AG08396 (cell line): Measurements from ENCODE around the gene KRT71.
A peak's percentile ranks its signal among the peaks of the same experiment; 100 is the strongest.

Experiments
- DNase-seq: peaks from one replicate; pipeline ENCODE4 v3.0.0; 2012; ENCODE audit warnings: low spot score, mixed read lengths

The KRT71 gene

DNA sequence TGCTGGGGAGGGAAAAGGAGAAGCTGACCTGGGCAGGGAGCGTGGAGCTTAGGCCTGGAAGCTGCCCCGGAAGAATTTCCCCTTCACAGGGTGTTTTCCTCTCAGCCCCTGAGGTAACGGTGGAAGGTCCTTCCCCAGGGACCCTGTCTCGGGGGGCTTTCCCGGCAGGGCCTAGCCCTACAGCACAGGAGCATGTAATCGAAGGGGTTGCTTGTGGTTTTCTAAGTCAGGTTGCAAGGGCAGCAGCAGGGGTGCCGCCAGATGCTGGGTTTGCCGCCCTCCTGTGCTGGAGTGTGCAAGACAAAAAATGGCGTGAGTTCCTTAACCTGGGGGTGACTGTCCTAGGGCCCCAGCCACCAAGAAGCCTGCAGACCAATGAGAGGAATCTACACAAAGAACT lies 22.3 kb upstream of the KRT71 start:
- no peak for DNase-seq

- DNase-seq: no peak
These were observed 20.8 kb upstream of the KRT71 start, which contains the start of gene KRT74 for GRCh38 chr12:52573743-52574142. TSS of gene KRT74 (minus strand) at chr12:52573843. CDS start at chr12:52573777, 66 bp downstream.

DNA sequence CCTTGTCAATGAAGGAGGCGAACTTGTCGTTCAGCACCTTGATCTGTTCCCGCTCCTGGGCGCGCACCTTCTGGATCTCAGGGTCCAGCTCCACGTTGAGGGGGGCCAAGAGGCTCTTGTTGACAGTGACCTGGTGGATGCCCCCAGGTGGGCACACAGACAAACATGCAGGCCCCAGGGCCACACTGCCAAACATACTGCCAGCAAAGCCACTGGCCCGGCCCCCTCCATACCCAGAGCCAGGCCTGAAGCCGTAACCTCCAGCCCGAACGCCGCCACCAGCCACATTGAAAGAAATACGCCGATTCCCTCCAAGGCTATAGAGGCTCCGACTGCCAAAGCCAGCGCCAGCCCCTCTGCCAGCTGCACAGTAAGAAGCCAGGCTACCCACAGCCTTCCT lies 20.4 kb upstream of the KRT71 start:
- no peak for DNase-seq

GRCh38 chr12:52570511-52570910 lies 17.6 kb upstream of the KRT71 start:
- no peak for DNase-seq

DNA sequence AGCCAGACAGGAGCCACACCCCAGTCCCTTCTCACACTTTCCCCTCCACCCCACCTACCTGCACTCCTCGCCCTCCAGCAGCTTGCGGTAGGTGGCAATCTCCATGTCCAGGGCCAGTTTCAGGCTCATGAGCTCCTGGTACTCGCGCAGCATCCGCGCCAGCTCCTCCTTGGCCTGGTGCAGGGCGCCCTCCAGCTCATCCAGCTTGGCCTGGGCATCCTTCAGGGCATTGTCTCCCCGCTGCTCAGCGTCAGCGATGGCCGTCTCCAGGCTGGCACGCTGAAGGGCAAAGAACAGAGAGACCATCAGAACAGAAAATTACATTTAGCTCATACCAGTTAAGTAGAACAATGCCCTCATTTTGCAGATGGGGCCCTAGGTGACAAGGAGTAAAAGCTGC lies 15.2 kb upstream of the KRT71 start:
- no peak for DNase-seq

DNA sequence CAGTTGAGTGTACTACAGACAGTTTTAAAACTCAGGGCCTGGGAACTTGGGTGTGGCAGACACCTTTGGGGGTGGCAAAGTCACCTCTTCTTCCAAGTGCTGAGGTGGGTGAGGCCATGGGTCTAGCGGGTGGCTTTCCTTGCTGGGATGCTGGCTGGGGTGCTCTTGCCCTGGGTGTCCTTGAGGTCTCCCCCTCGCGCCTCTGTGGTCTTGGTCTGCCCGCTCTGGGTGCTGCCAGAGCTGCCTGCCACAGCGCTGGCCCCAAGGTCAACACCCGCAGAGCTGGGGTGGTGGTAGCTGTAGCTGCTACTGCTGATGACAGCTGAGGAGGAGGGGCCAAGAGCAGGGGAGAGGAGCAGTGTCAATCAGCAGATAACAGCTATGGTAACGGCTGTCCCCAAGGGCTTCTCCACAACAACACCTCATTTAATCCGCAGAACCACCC lies 13.9 kb upstream of the KRT71 start:
- no peak for DNase-seq

DNA sequence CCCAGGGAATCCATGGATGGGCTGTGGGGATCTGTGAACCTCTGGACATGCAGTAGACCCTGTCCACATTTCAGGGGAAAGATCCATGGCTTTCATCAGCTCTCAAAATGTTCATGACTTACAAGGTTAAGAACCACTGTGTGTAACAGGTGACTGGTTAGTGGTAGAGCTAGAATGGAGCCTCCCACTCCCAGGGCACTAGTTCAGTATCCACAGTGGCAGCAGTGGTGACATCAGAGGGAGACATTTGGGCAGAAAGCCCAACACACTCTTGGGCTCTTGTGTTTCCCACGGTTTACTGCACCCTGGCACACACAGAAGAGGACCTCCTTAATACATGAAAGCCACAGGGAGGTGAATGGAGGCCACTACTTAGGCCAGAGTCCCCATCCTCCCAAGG lies 11.6 kb upstream of the KRT71 start:
- DNase-seq: no peak

DNA sequence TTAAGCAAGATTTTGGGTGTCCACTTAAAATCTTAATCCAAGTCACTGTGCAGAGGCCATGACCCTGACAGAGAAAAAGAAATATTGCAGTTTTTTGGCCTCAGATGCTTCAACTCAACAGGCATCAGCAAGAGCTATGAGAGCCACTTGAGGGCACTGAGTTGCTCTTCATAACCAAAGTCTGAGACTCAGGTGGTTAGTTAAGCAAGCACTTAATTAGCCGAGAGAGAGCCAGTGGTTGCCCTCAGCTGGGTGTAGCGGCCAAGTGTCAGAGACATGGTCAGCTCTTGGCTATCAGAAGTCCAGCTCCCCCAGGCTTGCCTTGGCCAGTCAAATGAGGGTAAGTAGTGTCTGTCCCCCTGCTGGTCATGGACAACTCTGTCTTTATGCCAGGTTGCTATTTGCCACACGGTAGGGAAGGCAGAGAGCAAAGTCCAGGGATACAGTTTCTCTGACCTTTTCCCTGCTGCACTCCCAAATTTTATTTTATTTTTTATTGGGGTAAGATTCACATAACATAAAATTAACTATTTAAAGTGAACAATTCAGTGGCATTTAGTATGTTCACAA lies 9.0 kb upstream of the KRT71 start:
- DNase-seq: peak; percentile 27

GRCh38 chr12:52559979-52560378 lies 7.0 kb upstream of the KRT71 start:
- no peak for DNase-seq

- no peak for DNase-seq
These were observed 6.0 kb upstream of the KRT71 start for GRCh38 chr12:52558781-52559445.

DNA sequence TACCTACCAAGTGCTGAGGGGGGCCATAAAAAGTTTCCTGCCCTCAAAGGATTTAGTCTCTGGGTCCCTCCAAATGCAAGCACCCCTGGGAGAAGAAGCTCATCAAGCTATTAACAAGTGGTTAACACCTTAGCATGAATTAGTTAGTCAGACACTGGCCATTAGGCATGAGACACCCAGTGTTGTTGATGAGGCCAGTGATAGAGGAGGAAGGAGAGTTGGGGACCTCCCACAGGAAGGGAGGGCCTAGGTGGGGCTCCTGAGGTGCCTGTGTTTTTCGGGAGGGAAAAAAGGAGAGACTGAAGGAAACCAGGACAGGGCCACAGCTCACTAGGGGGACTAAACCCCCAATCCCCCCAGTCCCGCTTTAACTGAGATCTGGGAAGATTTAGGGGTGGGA lies 4.5 kb upstream of the KRT71 start:
- DNase-seq: no peak

DNA sequence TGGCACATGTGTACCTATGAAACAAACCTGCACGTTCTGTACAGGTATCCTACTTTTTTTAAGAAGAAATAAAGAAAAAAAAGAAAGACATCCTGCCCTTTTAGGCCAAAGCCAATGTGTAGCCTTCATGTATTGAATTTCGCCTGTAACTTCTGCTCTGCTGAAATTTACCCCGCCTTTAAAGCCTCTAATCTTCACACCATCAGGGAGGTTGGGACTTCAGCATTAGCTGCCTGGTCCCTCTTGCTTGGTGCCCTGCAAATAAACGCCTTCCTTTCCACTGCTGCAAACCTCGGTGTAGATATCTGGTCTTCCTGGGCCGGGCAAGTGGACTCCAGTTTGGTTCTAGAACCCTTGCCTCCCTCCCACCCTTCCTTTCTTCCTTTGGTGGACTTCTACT lies 2.6 kb upstream of the KRT71 start:
- DNase-seq: no peak

DNA sequence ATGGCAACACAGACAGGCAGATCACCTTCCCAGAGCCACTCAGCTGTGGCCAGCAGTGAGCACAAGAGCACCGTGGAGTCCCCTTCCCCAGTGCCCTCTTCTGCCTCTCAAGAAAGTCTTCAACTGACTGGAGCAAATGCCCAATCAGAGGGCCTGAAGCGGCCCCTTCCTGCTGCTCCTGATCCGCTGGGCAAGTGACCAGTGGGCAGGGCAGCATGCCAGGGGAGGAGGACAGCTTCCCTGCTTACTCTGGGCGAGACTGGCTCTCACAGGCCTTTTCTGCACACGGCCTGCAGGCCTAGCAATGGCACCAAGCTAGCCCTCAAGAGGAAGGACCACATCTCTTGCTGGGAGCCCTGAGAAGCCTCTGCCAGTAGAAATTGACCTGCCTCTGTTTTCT lies 890 bp downstream of the KRT71 start:
- no peak for DNase-seq

DNA sequence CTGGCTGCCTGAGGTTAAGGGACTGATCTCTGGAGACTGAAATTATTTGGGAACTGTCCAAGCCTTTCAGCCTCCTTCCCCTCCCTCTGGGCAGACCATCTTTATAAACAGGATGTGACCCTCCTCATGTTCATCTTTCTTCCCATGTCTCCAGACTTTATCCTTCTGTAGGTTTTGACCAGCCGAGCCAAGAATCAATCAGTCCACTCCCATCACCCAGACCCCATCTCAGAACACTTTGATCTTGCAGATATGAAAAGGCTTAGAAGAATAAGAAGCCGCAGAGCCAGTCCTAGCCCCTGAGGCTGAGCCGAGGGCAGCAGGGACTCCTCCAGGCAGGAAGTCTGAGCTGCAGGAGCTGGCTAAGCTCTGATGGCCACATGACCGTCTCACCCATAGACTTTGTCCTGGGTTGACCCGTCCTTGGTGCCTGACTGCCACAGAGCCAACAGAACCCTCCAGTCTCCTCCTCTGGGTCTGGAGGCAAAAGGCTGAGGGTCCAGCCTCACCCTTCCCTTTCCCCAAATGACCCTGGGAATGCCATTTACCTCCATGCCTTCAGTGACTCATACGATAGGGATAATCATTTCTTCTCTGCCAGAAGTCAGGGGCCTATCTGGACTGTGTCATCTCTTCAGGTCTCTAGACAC lies 1.6 kb downstream of the KRT71 start:
- DNase-seq: no peak

GRCh38 chr12:52546126-52546525 lies 6.8 kb downstream of the KRT71 start:
- no peak for DNase-seq

DNA sequence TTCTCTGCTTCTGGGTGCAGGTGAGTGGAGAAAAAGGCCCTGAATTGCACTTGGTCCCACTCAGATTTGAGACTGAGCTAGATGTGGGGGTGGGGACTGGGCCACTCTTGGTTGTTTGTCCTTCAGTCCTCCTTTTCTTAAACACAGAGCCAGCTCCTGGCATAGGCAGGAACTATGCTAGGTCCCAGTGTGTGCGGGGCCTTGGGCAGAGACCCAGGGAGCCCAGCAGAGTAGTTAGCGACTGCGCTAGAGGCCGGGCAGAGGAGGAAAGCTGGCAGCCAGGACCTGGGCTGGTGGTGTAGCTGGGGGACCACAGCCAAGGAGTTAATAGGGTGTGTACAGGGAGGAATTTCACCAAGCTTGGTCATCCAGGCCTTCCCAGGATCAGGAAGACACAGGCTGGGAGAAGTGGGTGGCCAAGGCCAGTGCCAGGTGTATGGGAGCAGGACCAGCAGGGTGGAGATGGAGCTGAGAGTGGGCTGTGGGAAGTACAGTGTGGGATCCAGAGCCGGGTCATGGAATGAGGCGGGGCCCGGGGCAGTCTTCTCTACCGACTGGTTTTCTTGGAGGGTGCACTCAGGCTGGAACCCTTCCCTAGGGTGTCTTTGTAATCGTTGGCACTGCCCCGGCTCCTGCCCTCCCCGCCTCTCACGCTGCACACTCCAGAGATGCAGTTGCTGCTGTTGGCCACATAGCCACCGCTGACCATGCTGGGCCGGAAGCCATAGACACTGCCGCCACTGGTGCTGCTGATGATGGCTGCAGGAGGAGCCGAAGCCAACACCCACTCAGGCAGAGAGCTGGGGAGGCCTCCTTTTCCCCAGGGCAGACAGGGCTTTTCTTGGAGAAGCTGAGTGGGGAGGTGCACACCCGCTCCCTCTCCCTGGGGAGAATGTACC lies 8.7 kb downstream of the KRT71 start:
- DNase-seq: peak; percentile 21

DNA sequence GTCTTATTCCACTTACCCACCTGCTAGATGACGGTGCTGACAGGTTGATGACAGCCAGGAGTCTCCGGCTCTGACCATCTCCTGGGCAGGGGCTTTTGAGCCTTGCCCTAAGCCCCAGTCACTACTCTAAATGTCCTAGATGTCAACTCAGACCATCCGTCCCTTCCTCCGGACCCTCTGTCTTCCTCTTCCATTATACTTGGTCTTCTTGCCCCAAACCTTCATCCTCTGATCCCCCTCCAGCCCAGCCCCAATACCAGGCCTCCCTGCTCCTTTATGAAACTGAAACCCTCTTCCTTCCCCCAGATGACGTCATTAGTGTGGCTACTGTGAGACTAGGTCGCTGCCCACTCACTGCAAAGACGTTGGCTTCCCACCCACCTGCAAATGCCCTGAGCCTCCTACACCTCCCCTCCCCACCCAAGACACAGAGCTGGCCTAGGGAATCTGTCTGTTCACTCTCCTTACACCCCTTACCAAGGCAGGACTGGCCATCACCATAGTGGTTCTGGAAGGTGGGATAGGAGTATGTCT lies 10.1 kb downstream of the KRT71 start:
- DNase-seq: no peak

GRCh38 chr12:52542157-52542556 lies 10.8 kb downstream of the KRT71 start:
- no peak for DNase-seq

DNA sequence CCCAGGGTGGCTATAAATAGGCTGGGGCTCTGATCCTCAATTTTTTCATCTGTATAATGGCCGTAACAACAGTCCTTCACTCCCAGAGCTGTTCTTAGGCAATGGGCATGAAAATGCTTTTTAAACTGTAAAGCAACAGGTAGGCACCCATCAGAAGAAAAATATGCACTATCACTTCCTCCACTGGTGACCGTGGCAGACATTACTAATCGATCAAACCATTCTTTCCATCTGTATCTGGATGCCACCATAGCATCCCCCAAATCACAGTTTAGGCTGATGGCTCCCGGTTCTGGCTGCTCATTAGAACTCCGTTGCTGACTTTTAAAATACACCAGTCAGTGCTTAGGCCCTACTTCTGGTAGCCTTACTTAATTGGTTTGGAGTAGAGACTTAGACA lies 11.2 kb downstream of the KRT71 start:
- no peak for DNase-seq

GRCh38 chr12:52540531-52540930 lies 12.4 kb downstream of the KRT71 start:
- no peak for DNase-seq

GRCh38 chr12:52539821-52540173 lies 13.1 kb downstream of the KRT71 start:
- DNase-seq: no peak

DNA sequence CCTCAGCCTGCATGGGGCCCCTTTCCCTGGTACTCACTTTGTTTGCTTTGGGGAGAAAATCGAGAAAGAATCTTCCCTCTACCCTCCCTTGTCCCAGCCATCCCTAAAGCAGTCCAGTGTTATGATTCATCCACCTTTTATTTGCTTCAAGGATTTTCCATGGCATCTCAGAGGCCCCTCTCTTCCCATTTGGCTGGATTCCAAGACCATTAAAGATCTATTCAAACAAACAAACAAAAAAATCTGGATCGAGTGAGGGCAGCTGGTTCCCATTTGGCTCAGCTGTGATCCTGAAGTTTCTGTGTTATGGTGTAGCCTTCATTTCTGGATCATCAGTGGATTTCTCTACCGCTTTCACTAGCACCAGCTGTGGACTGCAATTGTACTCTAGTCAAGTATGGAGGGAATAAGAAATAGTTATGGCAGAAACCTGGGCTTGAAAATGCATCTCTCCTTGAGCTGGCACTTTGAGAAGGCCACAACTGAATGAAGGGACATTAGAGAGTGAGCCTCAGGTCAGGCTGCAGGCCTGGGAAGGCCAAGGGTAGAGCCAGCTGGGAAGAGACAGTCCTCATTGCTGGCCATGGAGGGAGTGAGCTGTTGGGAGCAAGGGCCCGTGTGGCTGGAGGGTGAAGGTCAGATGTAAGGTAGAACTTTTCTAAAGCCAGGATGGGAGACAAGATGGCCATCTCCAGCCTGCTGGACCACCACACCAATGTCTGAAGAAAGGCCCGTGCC lies 13.7 kb downstream of the KRT71 start:
- DNase-seq: no peak
